ENCODE measurements around the gene UNC45A. TPM values are rescaled to one million over a fixed set of nuclear protein-coding genes. Genes with fewer than 3 reads are reported as not detected.

UNC45A gene
- total RNA-seq, 1 experiment from 2014 or later: 63.1 TPM

- H3K4me3 Mint-ChIP-seq (ENCODE audit: unreplicated experiment): no peak overlapping the region
- H3K9me3 Mint-ChIP-seq (ENCODE audit: unreplicated experiment): no peaks in the 10 kb centered on the region
- no peaks in the 10 kb centered on the region for H3K4me1 Mint-ChIP-seq (ENCODE audit: insufficient read depth, unreplicated experiment)
- ChIA-PET POLR2A (no interaction called here), CTCF (interaction anchor here (1.2 to 3.3 kb wide), 15 partner anchors 13 to 567 kb away, joined by 3 to 83 read pairs (median 12); partner anchors contain the start of genes BLM, HDDC3, MAN2A2 and UNC45A)
- no TSS peak for BruUV-seq (replicated peaks)
- no peaks in the 10 kb centered on the region for H3K36me3 Mint-ChIP-seq (ENCODE audit: insufficient read depth, unreplicated experiment)
- H3K27me3 Mint-ChIP-seq (ENCODE audit: insufficient read depth, unreplicated experiment): no peaks in the 10 kb centered on the region
- TF ChIP-seq CTCF (IDR thresholded peaks at IDR 0.05; ENCODE audit: unreplicated experiment): no peak
- no peak for DNase-seq (ENCODE audit: unreplicated experiment)
- H3K27ac Mint-ChIP-seq (ENCODE audit: low read depth, unreplicated experiment): no peak overlapping the region
- intact Hi-C loops (cut with micrococcal nuclease): no loop called here
These were observed 48.0 kb upstream of the UNC45A start for GRCh38 chr15:90887037-90887481.

- intact Hi-C loops (cut with micrococcal nuclease): no loop called here
- Mint-ChIP-seq H3K4me3 (ENCODE audit: unreplicated experiment) (no peak overlapping the region), H3K27me3 (ENCODE audit: insufficient read depth, unreplicated experiment) (no peaks in the 10 kb centered on the region), H3K9me3 (ENCODE audit: unreplicated experiment) (no peaks in the 10 kb centered on the region), H3K27ac (ENCODE audit: low read depth, unreplicated experiment) (no peak overlapping the region), H3K4me1 (ENCODE audit: insufficient read depth, unreplicated experiment) (no peaks in the 10 kb centered on the region), H3K36me3 (ENCODE audit: insufficient read depth, unreplicated experiment) (no peaks in the 10 kb centered on the region)
- ChIA-PET CTCF (interaction anchor here (0.5 to 2.3 kb wide), 2 partner anchors 13 to 14 kb away, joined by 4 to 11 read pairs; partner anchors contain the start of gene MAN2A2), POLR2A (interaction anchor here (1.0 to 1.7 kb wide), 2 partner anchors 12 to 241 kb away, joined by 3 to 4 read pairs; no protein-coding TSS in a partner anchor)
- DNase-seq (ENCODE audit: unreplicated experiment): no peak
- no peak for TF ChIP-seq CTCF (IDR thresholded peaks at IDR 0.05; ENCODE audit: unreplicated experiment)
- no TSS peak for BruUV-seq (replicated peaks)
These were observed 45.8 kb upstream of the UNC45A start for GRCh38 chr15:90889313-90889730.

GRCh38 chr15:90889736-90890456 lies 45.2 kb upstream of the UNC45A start:
- Mint-ChIP-seq H3K36me3 (ENCODE audit: insufficient read depth, unreplicated experiment) (no peaks in the 10 kb centered on the region), H3K9me3 (ENCODE audit: unreplicated experiment) (no peaks in the 10 kb centered on the region), H3K4me1 (ENCODE audit: insufficient read depth, unreplicated experiment) (no peaks in the 10 kb centered on the region), H3K27me3 (ENCODE audit: insufficient read depth, unreplicated experiment) (no peaks in the 10 kb centered on the region), H3K4me3 (ENCODE audit: unreplicated experiment) (no peak overlapping the region), H3K27ac (ENCODE audit: low read depth, unreplicated experiment) (no peak overlapping the region)
- no peak for TF ChIP-seq CTCF (IDR thresholded peaks at IDR 0.05; ENCODE audit: unreplicated experiment)
- DNase-seq (ENCODE audit: unreplicated experiment): no peak
- ChIA-PET CTCF (interaction anchor here (0.5 to 2.3 kb wide), 4 partner anchors 12 to 242 kb away, joined by 3 to 11 read pairs (median 4); partner anchors contain the start of gene MAN2A2), POLR2A (interaction anchor here (1.0 kb wide), 1 partner anchor 242 kb away, joined by 3 read pairs; no protein-coding TSS in a partner anchor)
- no TSS peak for BruUV-seq (replicated peaks)
- intact Hi-C loops (cut with micrococcal nuclease): no loop called here

DNA sequence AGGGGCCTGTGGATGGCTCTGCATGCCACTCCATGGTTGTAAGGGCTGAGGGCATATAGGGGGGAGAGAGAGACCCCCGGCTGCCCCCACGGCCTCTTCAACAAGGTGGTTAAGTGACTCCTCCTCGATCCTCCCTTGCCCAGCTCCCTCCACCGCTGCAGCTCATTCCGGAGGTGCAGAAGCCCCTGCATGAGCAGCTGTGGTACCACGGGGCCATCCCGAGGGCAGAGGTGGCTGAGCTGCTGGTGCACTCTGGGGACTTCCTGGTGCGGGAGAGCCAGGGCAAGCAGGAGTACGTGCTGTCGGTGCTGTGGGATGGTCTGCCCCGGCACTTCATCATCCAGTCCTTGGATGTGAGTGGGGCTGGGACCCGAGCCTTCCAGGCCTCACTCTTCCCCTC lies 44.2 kb upstream of the UNC45A start:
- intact Hi-C loops (cut with micrococcal nuclease): no loop called here
- POLR2A ChIA-PET: no interaction called here
- no peak for TF ChIP-seq CTCF (IDR thresholded peaks at IDR 0.05; ENCODE audit: unreplicated experiment)
- CTCF ChIA-PET: interaction anchor here (0.7 to 1.2 kb wide), 2 partner anchors 9 to 243 kb away, joined by 3 to 4 read pairs; no protein-coding TSS in a partner anchor
- Mint-ChIP-seq H3K27ac (ENCODE audit: low read depth, unreplicated experiment) (no peak overlapping the region), H3K4me3 (ENCODE audit: unreplicated experiment) (no peak overlapping the region), H3K27me3 (ENCODE audit: insufficient read depth, unreplicated experiment) (no peaks in the 10 kb centered on the region), H3K36me3 (ENCODE audit: insufficient read depth, unreplicated experiment) (no peaks in the 10 kb centered on the region), H3K9me3 (ENCODE audit: unreplicated experiment) (no peaks in the 10 kb centered on the region), H3K4me1 (ENCODE audit: insufficient read depth, unreplicated experiment) (no peaks in the 10 kb centered on the region)
- no peak for DNase-seq (ENCODE audit: unreplicated experiment)
- BruUV-seq (replicated peaks): no TSS peak
